ENCODE measurements around the gene SETD7.

DNA sequence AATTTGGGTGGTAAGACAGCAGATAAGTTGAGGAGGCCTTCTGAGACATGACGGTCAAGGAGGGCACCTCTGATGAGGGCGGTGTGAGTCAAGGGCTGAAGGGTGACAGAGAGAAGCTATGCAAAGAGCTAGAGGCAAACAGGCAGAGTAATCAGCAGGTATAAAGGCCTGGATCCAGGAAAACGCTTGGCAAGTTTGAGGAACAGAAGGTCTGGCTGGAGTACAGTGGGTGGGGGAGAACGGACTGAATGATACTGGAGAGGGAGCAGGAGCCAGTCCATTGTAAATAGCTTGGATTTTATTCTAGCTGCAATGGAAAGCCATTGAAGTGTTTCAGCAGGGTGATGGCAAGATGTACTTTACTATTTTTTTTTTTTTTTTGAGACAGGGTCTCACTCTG lies 62.8 kb downstream of the SETD7 start:
- TF ChIP-seq EZH2 (IDR thresholded peaks at IDR 0.05; ENCODE audit: borderline replicate concordance, low read depth, low read length, severe bottlenecking), result no peak
- TF ChIP-seq, protein P1, sequence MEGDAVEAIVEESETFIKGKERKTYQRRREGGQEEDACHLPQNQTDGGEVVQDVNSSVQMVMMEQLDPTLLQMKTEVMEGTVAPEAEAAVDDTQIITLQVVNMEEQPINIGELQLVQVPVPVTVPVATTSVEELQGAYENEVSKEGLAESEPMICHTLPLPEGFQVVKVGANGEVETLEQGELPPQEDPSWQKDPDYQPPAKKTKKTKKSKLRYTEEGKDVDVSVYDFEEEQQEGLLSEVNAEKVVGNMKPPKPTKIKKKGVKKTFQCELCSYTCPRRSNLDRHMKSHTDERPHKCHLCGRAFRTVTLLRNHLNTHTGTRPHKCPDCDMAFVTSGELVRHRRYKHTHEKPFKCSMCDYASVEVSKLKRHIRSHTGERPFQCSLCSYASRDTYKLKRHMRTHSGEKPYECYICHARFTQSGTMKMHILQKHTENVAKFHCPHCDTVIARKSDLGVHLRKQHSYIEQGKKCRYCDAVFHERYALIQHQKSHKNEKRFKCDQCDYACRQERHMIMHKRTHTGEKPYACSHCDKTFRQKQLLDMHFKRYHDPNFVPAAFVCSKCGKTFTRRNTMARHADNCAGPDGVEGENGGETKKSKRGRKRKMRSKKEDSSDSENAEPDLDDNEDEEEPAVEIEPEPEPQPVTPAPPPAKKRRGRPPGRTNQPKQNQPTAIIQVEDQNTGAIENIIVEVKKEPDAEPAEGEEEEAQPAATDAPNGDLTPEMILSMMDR (IDR thresholded peaks at IDR 0.05; ENCODE audit: borderline replicate concordance, extremely low read depth, low read length, poor library complexity, severe bottlenecking), result no peak
